Activated CD4-positive, alpha-beta T cell treated with anti-CD3 and anti-CD28 coated beads, Interleukin-10, Interleukin-2, amounts not matched to agents 100 ng/mL and 50 ng/mL, durations not matched to agents 16 hours and 8 hours (primary cell): ENCODE measurements around the gene VCAN.

Experiments
- DNase-seq: peaks from one replicate; pipeline ENCODE4 v3.0.0-alpha.2; 2020

The VCAN gene

GRCh38 chr5:83469075-83469474, 2.5 kb upstream of the VCAN start:
- DNase-seq = no peak

DNA sequence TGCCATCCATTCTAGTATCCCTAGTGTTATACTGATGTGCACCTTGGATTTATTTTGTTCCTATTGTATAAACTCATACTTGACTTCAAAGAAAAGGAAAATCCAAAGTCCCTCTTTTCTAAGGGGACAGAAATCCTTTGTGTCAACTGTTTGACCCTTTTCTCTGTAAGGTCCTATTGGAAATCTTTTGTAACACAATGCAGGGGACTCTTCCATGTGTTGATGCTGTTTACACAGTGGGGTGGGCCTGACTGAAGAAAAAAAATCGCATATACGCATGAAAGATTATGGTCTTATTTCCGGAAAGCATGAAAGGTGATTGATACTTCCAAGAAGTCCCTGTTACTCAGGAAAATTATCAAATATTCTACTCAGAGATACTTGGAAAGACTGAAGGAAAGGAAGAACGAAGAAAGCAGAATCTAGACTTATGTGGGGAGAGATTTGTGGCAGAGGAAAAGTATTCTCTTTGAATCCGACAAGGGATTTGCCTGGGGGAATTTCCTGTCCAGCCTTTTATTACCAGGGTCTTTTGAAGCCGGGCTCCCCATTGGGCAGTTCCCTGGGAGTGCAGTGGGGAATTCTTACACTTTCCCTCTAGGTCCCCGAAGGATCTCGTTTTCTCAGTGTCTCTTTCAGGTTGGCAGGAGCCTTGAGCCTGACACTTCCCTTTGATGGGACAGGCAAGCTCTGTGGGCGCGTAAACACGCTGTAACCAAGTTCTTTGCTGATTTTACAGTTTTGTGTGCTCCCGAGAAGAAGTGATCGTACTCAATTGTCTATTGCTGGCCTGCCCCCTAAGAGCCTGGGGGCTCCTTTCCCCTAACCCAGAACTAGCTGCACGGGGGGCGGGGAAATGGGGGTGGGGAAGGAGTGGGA, 779 bp upstream of the VCAN start:
- no peak for DNase-seq

GRCh38 chr5:83472213-83472507, 616 bp downstream of the VCAN start:
- no peak for DNase-seq

- peak; percentile 11 for DNase-seq
Measured at GRCh38 chr5:83472508-83473345, 1.2 kb downstream of the VCAN start.

GRCh38 chr5:83473346-83474160, 2.0 kb downstream of the VCAN start:
- peak; percentile 69 for DNase-seq

GRCh38 chr5:83474161-83474796, 2.7 kb downstream of the VCAN start:
- peak; percentile 57 for DNase-seq

DNA sequence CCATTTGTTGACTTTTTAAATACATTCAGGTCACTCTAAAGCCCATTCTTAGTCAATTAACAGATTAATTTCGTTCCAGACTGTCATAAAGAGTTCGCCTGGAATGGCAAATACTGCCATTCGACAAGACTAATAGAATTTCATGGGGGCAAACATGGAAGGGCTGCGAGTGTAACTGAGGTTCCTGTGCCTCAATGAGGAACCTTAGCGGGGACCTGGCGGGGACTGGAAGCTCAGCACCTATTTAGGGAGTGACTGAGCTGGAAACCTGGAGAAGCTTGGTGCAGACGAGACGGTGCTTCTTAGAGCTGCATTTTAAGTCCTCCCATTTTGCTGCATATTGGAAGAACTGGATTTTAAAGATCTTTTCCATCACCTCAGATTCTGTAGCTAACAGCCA, 3.4 kb downstream of the VCAN start:
- no peak for DNase-seq

DNA sequence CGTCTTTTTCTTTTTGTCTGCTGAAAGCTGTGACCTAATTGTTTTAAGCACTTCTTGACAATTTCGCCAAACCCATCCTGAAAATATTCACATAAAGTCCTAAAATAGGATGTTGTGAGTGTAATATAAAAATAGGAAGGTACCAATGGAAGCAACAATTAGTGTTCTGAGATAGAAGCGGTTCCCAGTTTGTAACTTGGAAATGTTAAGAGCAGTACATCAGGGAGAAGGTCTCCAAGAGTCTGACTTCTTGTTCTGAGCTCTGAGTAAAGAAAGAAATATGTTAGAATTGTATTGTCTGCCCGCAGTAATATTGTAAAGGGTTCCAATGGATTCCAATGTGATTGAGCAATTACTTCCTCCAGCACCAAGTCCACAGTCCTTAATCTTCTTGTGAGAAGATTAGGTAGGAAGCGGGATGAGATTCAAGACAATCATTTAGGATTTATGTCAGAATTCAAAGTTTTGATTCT, 3.9 kb downstream of the VCAN start:
- no peak for DNase-seq

DNA sequence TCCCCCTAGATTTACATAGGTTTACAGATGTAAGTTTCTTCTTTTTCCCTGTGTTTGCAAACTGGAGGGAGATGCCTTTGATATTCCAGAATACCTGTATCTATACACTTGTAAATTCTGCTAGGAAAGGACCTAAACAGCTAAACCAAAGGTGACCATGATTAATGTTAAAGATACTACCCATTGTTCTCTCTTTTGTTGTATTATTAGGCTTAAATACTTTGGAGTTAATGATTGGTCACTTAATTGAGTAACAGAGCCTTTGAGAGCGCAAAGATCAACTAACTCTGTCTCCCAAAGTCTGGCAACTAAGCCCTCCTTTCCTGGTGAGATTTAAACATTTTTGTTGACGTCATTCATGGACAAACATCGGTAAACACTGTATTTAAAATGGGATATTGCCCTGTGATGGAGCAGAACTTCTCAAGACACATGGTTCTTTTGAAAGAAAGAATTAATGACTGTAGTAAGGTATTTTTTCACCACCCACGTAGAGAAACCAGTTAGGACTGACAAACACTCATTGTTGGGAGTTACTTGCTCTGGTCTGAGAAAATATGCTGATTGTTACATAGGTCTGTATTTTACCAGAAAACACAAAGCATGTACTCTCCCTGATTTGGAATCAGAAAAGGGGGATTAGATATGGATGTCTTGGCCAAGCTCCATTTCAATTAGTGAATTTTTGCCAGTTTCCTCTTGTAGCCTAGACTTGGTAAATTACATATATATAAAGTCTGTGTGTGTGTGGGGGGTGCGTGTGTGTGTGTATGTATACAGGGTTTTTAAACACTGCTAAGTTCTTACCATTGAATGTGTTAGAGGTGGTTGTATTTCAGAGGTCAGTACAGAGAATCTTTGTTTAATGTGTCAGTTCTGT, 4.6 kb downstream of the VCAN start:
- DNase-seq = no peak

DNA sequence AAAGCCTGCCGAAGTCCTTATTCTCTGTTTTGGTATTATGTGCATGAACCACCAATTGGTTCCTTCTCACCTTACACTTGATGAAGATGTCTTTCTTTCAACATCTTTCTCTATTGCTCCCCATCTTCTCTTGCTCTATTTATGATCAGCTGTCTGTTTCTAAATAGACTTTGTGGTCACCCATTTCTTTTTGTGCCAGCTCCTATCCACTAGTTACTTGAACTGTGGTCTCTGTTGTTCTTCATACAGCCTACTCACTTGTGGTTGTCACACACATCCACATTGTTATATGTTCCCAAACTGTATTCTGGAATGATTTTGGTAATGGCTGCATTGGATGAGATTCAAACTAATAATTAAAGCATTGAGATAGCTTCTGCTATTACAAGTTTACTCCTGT, 11.4 kb downstream of the VCAN start:
- no peak for DNase-seq

- no peak for DNase-seq
Measured at GRCh38 chr5:83484294-83484693, 12.8 kb downstream of the VCAN start.

DNA sequence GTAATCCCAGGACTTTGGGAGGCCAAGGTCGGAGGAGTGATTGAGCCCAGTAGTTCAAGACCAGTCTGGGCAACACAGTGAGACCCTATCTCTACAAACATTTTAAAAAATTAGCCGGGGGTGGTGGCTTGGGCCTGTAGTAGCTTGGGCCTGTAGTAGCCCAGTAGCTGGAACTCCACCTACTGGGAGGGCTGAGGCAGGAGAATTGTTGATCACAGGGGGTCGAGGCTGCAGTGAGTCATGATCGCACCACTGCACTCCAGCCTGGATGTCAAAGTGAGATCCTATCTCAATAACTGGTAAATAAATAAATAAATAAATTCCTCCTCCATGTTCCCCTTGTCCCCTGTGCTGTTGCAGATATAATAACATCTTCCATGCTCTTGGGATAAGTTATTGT, 14.3 kb downstream of the VCAN start:
- DNase-seq = no peak

- no peak for DNase-seq
Measured at GRCh38 chr5:83487155-83487554, 15.6 kb downstream of the VCAN start.

GRCh38 chr5:83488271-83488670, 16.7 kb downstream of the VCAN start:
- no peak for DNase-seq

DNA sequence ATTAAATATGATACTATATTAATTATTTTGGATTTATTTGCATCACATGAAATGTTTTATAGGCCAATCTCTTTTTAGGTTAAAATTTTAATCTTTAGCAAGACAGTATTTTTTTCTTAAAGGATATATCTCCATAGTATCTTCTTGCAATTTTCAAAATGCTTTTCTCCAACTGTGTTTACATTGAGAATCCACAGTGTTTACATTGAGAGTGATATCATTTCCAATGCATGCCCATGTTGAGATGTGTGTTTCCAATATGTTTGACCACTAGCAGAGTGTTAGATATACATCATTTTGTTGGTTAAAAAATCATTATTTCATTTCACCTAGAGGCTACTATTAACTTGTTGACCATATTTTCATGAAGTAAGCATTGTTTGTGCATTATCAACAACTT, 17.3 kb downstream of the VCAN start:
- DNase-seq = no peak

DNA sequence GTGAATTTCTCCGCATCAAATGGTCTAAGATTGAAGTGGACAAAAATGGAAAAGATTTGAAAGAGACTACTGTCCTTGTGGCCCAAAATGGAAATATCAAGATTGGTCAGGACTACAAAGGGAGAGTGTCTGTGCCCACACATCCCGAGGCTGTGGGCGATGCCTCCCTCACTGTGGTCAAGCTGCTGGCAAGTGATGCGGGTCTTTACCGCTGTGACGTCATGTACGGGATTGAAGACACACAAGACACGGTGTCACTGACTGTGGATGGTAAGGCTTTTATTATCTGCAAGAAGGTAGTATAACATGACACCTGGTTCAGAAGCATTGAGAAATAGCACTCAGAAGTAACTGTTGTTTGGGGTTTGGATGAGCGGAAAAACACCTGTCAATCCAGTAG, 18.7 kb downstream of the VCAN start:
- no peak for DNase-seq

GRCh38 chr5:83492331-83492730, 20.8 kb downstream of the VCAN start:
- DNase-seq = no peak

GRCh38 chr5:83493644-83494043, 22.1 kb downstream of the VCAN start:
- DNase-seq = no peak

DNA sequence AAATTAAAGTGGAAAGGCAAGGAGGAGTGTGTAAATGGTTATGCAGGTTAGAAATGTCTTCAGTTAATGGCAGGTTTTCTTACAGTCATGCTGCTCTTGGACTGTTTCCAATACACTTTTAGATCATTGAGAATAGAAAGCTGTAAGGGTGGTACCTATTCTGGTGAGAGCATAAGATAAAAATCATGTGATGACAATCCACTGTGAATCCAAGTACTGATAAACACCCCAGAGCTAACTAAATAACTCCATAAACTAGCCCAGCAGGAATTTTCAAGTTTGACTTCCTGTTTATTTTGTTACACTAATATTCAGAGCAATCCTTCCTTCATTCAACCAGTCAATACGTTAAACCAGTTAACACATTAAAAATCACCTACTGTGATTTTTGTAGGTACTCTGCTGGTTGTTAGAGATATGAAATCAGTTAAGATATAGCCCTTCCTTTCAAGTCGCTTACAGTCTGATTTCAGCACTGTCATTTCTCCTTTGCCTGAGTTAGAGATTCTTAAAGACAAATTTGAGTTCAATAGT, 22.6 kb downstream of the VCAN start:
- no peak for DNase-seq

DNA sequence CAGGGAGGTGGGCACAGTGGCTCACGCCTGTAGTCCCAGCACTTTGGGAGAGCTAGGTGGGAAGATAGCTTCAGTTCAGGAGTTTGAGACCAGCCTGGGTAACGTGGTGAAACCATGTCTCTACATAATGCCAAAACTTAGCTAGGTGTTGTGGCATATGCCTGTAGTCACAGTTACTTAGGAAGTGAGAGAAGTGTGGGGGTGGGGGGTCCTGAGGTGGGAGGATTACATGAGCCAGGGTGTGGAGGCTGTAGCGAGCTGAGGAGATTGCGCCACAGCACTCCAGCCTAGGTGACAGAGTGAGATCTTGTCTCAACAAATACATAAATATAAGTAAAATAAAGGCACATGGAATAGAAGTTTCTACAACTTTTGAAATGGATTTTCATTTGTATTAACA, 23.1 kb downstream of the VCAN start:
- no peak for DNase-seq

DNA sequence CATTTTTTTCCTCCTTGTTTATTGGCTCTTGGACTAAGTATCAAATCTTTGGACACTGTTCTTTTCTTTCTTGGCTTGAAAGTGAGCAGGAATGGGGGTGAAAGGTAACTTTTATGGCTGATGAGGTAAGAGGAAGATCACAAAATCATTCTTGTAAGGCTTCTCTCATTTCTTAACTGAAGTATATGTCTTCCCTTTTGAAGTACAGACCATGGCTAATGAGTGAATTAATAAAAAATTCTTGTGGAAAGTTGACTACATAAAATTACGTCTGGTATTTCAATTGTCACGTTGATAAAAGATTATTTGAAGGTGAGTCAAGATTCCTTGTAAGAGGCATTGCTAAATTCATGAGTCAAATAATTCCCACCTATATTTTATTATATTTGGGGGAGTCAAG, 25.1 kb downstream of the VCAN start:
- DNase-seq = no peak

- no peak for DNase-seq
Measured at GRCh38 chr5:83498585-83498984, 27.0 kb downstream of the VCAN start.
